Lower lobe of right lung (tissue), 2 donors: Measurements from ENCODE around the gene MGST2. TPM values are rescaled to one million over a fixed set of nuclear protein-coding genes. Genes with fewer than 3 reads are reported as not detected.

Source experiments
- ATAC-seq, 2 donors: fragments of 200-7000 bp; cut with Tn5 transposase; one replicate each; pipeline ENCODE4 v1.9.1; 2020 to 2022; ENCODE audit warnings: mild to moderate bottlenecking in 2 of 2, moderate library complexity in 2 of 2
- DNase-seq: peaks from one replicate; pipeline ENCODE4 v3.0.0-alpha.2; 2020
- H3K27ac ChIP-seq: fragments of 200-600 bp; one replicate; pipeline ENCODE4 v1.8.0; 2022
- H3K27me3 ChIP-seq: fragments of 200-600 bp; one replicate; pipeline ENCODE4 v1.8.0; 2022; ENCODE audit warnings: low read depth
- H3K36me3 ChIP-seq: fragments of 200-600 bp; one replicate; pipeline ENCODE4 v1.8.0; 2022; ENCODE audit warnings: mild to moderate bottlenecking
- H3K4me1 ChIP-seq: fragments of 200-600 bp; one replicate; pipeline ENCODE4 v1.8.0; 2022
- H3K4me3 ChIP-seq: fragments of 200-600 bp; one replicate; pipeline ENCODE4 v1.8.0; 2022; ENCODE audit warnings: mild to moderate bottlenecking
- H3K9me3 ChIP-seq: fragments of 200-600 bp; one replicate; pipeline ENCODE4 v1.8.0; 2022
- intact Hi-C: fragments of 100-400 bp; cut with DNase I; formaldehyde crosslinking; loops from one replicate; pipeline ENCODE4 v1.11.0; 2022
- total RNA-seq: library from RNA; stranded (reverse); fragmentation: NEBNext Ultra II Directional; extraction: Animal tissue kit (Norgen Biotek cat#: 25700); gene quantifications from one replicate; pipeline ENCODE4 v1.2.1, GENCODE V29; 2021
- TF ChIP-seq, protein P1 (sequence below): fragments of 200-600 bp; IDR thresholded peaks from one replicate; pipeline ENCODE4 v1.8.0; 2022; ENCODE audit warnings: antibody characterized with exemption, mild to moderate bottlenecking
- donor health status: DM: no; HTN: yes; CAD: no; lungs with severe emphysema.

Gene MGST2
- total RNA-seq, 1 donor from 2014 or later: 79.3 TPM

DNA sequence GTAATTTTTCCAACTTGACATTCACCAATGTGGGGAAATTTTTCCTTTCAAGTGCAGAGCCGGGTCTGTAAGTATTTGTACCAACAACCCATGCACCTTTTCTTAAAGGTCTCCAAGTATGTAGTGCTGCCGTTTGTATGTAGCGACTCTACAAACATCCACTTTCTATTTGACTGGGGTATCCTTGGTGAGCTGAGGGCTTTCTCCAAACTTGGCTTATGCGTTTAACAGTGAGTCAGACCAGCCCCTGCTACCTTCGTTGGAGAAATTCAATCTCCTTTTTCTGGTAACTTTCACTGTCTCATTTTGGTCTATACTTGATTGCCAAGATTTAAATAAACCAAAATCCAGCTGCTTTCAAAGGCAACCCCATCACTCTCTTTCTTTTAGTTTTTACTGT lies 34.9 kb downstream of the MGST2 start:
- no peak overlapping the region for H3K27ac ChIP-seq
- H3K27me3 ChIP-seq: no peaks in the 10 kb centered on the region
- no peak for DNase-seq
- no peaks in the 10 kb centered on the region for H3K4me1 ChIP-seq
- H3K4me3 ChIP-seq: no peak overlapping the region
- ATAC-seq: no peak
- no peaks in the 10 kb centered on the region for H3K9me3 ChIP-seq
- intact Hi-C loops: no loop called here
- TF ChIP-seq, protein P1, sequence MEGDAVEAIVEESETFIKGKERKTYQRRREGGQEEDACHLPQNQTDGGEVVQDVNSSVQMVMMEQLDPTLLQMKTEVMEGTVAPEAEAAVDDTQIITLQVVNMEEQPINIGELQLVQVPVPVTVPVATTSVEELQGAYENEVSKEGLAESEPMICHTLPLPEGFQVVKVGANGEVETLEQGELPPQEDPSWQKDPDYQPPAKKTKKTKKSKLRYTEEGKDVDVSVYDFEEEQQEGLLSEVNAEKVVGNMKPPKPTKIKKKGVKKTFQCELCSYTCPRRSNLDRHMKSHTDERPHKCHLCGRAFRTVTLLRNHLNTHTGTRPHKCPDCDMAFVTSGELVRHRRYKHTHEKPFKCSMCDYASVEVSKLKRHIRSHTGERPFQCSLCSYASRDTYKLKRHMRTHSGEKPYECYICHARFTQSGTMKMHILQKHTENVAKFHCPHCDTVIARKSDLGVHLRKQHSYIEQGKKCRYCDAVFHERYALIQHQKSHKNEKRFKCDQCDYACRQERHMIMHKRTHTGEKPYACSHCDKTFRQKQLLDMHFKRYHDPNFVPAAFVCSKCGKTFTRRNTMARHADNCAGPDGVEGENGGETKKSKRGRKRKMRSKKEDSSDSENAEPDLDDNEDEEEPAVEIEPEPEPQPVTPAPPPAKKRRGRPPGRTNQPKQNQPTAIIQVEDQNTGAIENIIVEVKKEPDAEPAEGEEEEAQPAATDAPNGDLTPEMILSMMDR: no peak
- peaks cover 36% of the 10 kb centered on the region for H3K36me3 ChIP-seq

DNA sequence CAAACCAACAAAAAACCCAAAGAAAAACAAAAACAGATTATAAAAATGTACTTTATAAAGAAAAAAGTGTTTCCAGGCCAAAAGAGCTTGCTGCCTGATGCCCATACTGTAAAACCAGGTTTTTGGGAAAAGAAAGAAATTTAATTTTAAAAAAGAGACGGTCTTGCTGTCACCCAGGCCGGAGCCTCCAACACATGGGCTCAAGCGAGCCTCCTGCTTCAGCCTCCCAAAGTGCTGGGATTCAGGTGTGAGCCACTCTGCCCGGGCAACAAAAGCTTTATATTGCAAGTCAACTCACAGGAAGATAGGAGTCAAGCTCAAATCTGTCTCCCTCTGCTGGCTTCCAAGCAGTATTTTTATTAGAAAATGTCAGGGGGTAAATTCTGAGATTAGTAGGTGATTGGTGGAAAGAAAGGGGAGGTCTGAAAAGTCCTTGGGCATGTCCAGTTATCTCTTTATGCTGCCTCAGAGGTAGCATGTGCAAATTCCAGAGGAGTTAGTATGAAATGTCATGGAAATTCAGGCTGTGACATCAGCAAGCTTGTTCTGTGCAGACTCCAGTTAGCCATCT lies 39.4 kb downstream of the MGST2 start:
- intact Hi-C loops: no loop called here
- H3K36me3 ChIP-seq: peaks cover 34% of the 10 kb centered on the region

DNA sequence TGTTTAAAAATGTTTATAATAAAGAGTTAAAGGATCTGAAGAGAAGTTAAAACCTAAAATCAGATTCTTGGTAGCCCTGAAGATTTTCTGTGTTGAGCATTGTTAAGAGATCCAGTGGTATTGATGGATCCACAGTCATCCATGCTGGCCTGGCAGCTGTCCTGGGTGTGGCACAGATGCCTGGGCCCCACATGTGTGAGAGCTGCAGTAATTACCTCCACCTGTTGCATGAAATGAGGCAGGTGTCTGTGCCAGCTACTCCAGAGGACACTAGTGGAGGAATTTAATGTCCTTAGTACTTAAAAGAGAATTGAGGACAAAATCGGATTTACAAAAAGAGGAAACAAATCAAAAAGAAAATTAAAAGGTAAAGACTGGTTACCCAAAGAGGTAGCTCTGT lies 44.0 kb downstream of the MGST2 start:
- DNase-seq: no peak
- no peaks in the 10 kb centered on the region for H3K4me1 ChIP-seq
- no peak overlapping the region for H3K27ac ChIP-seq
- peaks cover 17% of the 10 kb centered on the region for H3K36me3 ChIP-seq
- intact Hi-C loops: no loop called here
- TF ChIP-seq, protein P1: no peak
- no peaks in the 10 kb centered on the region for H3K9me3 ChIP-seq
- ATAC-seq: no peak
- H3K4me3 ChIP-seq: no peak overlapping the region
- no peaks in the 10 kb centered on the region for H3K27me3 ChIP-seq

More for the DNA sequence above, 39.4 kb downstream of the MGST2 start:
- Histone ChIP-seq H3K9me3 (no peaks in the 10 kb centered on the region), H3K4me1 (no peaks in the 10 kb centered on the region), H3K27me3 (no peaks in the 10 kb centered on the region), H3K4me3 (no peak overlapping the region), H3K27ac (no peak overlapping the region)
- no peak for DNase-seq
- TF ChIP-seq, protein P1: no peak
- ATAC-seq: no peak

DNA sequence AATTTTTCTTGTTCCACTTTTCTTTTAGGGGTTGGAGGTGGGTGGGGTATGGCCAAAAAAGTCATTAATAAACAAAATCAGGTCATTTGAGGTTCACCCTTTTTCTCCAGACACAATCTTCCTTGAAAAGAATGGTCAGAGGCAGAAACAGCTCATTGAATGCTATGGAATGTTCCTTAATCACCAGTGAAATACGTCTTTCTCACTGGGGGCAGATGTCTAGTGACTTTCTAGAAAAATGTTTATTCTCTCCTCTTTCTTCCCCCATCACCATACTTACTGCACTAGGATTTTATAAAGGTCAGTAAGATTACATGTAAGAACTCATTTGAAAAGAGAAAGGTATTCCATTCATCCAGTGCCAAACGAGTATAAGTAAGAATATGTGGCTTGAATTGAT lies 44.5 kb downstream of the MGST2 start:
- Histone ChIP-seq H3K9me3 (no peaks in the 10 kb centered on the region), H3K4me3 (no peak overlapping the region), H3K4me1 (no peaks in the 10 kb centered on the region), H3K27me3 (no peaks in the 10 kb centered on the region), H3K27ac (no peak overlapping the region), H3K36me3 (peaks cover 13% of the 10 kb centered on the region)
- ATAC-seq: no peak
- TF ChIP-seq, protein P1: no peak
- no peak for DNase-seq
- intact Hi-C loops: no loop called here

DNA sequence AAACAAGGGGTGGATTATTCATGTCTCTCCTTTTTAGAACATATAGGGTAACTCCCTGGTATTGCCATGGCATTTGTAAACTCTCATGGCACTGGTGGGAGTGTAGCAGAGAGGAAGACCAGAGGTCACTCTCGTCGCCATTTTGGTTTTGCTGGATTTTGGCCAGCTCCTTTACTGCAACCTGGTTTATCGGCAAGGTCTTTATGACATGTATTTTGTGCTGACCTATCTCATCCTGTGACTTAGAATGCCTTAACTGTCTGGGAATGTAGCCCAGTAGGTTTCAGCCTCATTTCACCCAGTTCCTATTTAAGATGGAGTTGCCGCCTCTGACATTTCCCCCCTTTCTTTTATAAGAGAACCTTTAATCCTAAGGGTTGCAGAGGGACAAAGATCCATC lies 45.8 kb downstream of the MGST2 start:
- Histone ChIP-seq H3K27ac (no peak overlapping the region), H3K36me3 (no peaks in the 10 kb centered on the region), H3K4me3 (no peak overlapping the region), H3K27me3 (no peaks in the 10 kb centered on the region), H3K4me1 (no peaks in the 10 kb centered on the region), H3K9me3 (no peaks in the 10 kb centered on the region)
- intact Hi-C loops: no loop called here
- DNase-seq (no peak), ATAC-seq (no peak)
- TF ChIP-seq, protein P1: no peak

DNA sequence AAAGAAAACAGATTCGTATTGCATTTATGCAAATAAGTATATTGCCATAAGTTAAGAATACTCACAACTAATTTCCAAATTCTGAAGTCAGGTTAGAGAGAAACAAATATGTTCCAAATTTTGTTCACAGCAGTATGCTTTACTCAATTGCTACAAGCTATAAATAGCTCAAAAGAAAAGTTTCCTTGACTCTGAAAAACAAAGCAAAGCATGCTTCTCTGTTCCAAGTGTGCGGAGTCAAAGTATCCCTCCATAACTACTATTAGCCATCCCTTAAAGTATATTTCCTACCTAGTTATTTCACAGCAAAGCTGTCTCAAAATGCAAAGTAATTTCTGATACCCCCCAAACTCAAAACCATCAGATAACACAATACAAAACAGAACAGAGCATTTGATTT lies 47.3 kb downstream of the MGST2 start:
- TF ChIP-seq, protein P1: no peak
- Histone ChIP-seq H3K36me3 (peaks cover 6% of the 10 kb centered on the region), H3K4me1 (no peaks in the 10 kb centered on the region), H3K9me3 (no peaks in the 10 kb centered on the region), H3K27me3 (no peaks in the 10 kb centered on the region), H3K4me3 (no peak overlapping the region), H3K27ac (no peak overlapping the region)
- no peak for ATAC-seq
- DNase-seq: no peak
- intact Hi-C loops: no loop called here
